Islet precursor cell (in vitro differentiated cells): Measurements from ENCODE around the gene KPNA4.
"Not testable (repeated sequence)": the region's sequence is repeated elsewhere in the genome, so short reads cannot be mapped to it uniquely, and the experiment has no call there.

Source experiments
- DNase-seq: peaks from one replicate; pipeline ENCODE4 v3.0.0-alpha.2; 2018

The KPNA4 gene

GRCh38 chr3:160569894-160570652 lies 4.7 kb upstream of the KPNA4 start:
- DNase-seq = no peak

DNA sequence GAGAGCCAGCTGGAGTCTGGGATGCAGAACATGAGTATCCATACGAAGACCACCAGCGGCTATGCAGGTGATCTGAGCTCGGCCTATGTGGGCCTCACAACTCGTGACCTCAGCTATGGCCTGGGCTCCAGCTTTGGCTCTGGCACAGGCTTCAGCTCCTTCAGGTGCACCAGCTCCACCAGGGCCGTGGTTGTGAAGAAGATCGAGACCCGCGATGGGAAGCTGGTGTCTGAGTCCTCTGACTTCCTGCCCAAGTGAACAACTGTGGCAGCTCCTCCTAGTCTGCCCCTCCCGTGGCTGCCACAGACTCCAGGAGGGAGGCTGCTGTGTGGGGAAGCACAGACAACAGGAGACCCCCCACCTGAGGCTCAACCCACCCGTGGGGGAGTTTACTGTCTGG lies 3.6 kb upstream of the KPNA4 start:
- DNase-seq = no peak

DNA sequence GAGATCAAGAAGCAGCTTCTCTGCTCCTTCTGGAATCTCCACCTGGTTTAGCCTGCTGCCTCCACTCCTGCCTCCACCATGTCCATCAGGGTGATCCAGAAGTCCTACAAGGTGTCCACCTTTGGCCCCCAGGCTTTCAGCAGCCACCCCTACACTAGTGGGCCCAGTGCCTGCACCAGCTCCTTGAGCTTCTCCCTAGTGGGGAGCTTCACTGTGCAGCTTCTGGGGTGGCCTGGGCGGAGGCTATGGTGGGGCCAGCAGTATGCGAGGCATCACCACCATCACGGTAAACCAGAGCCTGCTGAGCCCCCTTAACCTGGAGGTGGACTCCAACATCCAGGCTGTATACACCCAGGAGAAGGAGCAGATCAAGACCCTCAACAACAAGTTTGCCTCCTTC lies 2.4 kb upstream of the KPNA4 start:
- no peak for DNase-seq

DNA sequence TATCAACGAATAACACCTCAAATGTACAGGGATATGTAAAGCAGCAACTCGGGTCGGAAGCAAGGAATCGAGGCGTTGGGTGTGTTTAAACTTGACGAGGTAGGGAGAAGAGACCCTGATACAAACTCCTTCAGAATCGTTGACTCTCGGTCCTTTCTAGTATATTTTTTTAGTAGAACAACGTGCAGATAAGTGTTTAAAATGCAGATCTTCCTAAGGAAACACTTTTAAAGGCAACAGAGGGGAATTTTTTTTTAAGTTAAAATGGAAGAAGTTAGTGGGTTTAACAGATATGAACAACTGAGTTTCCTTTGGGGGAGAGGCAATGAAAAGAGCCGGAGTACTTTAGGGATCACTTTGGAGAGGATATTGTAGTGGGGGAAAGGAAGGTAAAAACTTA lies 1.1 kb upstream of the KPNA4 start:
- no peak for DNase-seq

DNA sequence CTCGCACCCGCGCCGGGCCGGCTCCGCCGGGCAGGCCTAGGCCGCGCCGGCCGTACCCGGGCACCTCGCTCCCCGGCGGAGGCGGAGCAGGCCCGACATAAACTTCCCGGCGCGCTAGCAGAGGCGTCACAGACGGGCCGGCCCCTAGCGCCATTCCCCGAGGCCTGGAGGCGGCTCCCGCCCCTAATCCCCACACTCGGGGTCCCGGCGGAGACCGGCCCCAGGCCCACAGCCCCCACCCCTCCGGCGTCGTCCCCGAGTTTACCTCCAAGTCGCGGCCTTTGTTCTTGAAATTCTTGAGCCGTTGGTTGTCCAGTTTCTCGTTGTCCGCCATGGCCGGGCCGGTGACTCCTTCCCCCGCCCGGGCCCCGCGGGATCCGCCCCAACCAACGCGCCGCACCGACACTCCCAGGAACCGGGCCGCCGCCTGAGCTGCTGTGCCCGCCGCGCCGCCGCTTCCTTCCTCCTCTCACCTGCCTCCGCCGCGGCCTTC lies 376 bp downstream of the KPNA4 start:
- DNase-seq = no peak

DNA sequence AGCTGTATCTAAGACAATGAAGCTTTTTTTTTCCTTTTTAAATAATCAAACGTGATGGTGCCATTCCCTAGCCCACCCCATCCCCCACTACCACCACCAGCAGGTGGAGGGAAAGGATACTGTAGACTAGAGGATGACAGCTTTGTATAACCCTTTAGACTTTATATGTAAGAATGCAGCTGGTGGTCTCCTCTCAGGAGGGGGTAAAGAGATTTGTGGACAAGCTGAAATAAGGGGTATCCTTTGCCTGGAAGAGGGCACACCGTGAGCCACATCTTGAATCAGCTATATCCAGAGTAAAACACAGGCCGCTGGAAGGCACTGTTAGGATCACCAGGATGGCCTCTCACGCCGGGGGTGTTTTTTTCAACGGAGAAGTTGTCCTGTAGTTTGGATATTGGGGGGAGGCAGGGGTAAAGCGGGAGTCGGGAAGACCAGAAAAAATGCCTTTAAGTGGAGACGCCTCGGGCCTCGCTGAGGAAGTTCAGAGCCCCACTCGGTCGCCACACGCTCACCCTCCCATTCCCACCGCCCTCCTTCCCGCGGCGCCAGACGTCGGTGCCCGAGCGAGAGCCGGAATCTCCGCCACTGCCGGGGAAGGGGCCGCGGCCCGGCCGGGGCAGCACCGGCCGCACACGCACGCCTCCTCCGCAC lies 986 bp downstream of the KPNA4 start:
- DNase-seq = no peak

- DNase-seq = no peak
Observed at GRCh38 chr3:160562952-160563351, 2.4 kb downstream of the KPNA4 start.

DNA sequence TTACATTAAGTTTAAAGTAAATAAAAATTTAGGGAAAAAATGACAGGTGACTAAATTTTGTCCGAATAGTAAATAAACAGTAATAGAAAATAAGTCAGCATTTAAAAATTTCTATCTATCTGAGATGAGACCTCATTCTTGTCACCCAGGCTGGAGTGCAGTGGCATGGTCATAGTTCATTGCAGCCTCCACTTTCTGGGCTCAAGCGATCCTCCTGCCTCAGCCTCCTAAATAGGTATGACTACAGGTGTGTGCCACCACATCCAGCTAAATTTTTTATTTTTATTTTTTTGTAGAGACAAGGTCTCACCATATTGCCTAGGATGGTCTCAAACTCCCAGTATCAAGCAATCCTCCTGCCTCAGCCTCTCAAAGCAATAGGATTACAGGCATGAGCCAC lies 7.8 kb downstream of the KPNA4 start:
- no peak for DNase-seq

- no peak for DNase-seq
Observed at GRCh38 chr3:160556141-160556540, 9.2 kb downstream of the KPNA4 start.

DNA sequence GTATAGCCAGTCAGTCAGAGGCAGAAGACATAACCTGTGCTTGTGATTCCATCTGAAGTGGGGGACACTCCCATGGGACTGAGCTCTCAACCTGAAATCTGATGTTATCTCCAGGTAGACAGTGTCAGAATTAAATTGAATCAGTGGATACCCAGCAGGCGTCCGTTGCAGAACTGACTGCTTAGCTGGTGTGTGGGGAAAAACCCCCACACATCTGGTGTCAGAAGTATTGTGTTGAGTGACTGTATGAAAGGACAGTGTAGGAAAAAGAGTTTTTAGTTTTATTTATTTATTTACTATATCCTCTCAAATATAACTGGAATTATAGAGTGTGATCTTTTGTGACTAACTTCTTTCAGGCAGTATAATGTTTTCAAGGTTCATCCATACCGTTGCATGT lies 10.4 kb downstream of the KPNA4 start:
- no peak for DNase-seq

DNA sequence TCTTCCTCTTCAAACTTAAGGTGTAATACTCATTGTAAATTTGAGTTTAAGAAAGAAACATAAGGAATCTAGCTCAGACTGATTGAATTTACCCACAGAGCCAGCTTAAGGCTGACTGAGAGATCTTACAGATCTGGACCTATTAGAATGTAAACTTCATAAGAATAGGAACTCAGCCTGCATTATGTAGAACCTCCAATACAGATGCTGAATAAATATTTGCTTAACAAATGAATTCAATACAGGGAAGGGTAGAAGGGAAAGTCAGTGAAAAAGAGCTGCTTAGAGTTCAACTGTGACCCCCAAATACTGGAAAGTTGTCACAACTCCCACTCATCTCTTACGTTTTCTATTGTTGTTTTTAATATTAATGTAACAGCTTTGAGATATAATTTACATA lies 11.5 kb downstream of the KPNA4 start:
- no peak for DNase-seq

GRCh38 chr3:160546727-160547126 lies 18.6 kb downstream of the KPNA4 start:
- no peak for DNase-seq

DNA sequence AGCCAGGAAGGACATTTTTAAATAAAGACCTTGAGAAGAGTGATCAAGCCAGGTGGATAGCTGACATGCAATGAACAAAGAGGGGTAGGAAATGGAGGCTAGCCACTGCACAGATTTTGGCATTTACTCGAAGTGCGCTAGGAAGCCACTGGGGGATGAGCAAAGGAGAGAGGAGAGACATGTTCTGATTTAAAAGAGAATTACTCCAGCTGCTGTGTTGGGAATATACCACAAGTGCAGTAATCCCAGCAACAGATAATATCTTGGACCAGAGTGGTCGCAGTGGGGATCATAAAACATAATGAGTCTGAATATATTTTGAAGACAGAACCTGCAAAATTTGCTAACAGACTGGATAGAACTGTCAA lies 19.9 kb downstream of the KPNA4 start:
- DNase-seq = no peak

GRCh38 chr3:160544844-160545503 lies 20.4 kb downstream of the KPNA4 start:
- DNase-seq = no peak

GRCh38 chr3:160540551-160540950 lies 24.8 kb downstream of the KPNA4 start:
- DNase-seq = no peak

- no peak for DNase-seq
Observed at GRCh38 chr3:160538895-160539294, 26.5 kb downstream of the KPNA4 start.

GRCh38 chr3:160537729-160538128 lies 27.6 kb downstream of the KPNA4 start:
- no peak for DNase-seq

GRCh38 chr3:160532371-160532770 lies 33.0 kb downstream of the KPNA4 start:
- DNase-seq = no peak

DNA sequence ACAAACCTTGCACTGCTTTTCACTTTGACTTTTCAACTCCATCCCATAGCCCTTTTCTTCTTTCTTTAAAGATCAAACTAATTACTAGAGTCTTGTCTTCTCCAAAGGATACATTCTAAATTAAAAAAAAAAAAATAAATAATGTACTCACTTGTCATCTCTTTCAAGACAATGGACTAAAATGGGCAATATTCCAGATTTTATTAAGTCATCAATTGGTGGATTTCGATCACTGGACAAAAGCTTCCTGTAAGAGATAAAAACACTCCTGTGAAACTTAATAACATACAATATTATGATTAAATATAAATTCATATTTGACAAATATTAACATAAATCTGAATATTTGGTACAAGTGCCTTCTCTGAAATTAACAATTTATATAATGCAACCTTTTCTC lies 34.1 kb downstream of the KPNA4 start:
- DNase-seq = no peak

DNA sequence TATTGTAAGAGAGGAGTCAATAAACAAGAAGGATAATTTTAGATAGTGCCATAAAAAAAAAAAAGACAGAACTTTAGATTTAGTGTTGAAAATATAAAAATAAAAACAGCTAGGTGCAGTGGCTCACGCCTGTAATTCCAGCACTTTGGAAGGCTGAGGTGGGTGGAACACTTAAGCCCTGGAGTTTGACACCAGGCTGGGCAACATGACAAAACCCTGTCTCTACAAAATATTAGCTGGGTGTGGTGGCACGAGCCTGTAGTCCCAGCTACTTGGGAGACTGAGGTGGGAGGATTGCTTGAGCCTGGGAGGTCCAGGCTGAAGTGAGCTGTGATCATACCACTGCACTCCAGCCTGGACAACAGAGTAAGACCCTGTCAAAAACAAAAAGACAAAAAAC lies 49.0 kb downstream of the KPNA4 start:
- DNase-seq = not testable (repeated sequence)

GRCh38 chr3:160501325-160501724 lies 64.0 kb downstream of the KPNA4 start:
- DNase-seq = no peak

DNA sequence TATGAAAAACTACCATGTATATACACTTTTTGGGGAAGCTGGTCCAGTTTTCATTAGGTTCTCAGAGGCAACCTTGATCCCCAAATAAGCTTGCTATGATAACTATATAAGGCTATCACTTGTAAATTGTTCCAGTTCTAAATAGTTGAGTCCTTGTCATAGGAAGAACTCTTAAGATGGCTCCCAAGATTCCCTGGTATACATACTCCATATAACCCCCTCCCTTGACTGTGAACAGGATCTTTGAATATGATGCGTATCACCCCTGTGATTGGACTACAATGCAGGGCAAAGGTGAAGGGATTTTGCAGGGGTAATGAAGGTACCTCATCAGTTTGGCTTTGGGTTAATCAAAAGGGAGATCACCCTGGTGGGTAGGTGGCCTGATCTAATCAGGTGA lies 67.2 kb downstream of the KPNA4 start:
- DNase-seq = no peak

DNA sequence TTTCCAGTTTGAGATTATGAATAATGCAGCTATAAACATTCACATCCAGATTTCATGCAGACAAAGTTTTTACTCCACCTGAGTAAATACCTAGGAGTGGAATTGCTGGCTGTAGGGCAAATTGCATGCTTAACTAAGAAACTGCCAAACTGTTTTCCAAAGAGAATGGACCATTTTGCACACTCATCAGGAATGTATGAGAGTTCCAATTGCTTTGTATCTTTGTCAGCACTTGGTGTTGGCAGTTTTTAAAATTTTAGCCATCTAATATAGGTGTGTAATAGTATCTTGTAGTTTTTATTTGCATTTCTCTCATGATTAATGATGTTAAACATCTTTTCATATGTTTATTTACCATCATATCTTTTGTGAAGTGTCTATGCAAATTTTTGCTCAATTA lies 75.2 kb downstream of the KPNA4 start:
- DNase-seq = no peak

- no peak for DNase-seq
Observed at GRCh38 chr3:160486459-160486869, 78.9 kb downstream of the KPNA4 start.
